ENCODE results near the gene DNAJA2. TPM values are rescaled to one million over a fixed set of nuclear protein-coding genes. Genes with fewer than 3 reads are reported as not detected.

The DNAJA2 gene
- total RNA-seq (2022; extraction: Qiagen RNA extraction; ENCODE audit: low read depth): 73.3 to 84.3 TPM (median 77.0 TPM) in 5 replicates

DNA sequence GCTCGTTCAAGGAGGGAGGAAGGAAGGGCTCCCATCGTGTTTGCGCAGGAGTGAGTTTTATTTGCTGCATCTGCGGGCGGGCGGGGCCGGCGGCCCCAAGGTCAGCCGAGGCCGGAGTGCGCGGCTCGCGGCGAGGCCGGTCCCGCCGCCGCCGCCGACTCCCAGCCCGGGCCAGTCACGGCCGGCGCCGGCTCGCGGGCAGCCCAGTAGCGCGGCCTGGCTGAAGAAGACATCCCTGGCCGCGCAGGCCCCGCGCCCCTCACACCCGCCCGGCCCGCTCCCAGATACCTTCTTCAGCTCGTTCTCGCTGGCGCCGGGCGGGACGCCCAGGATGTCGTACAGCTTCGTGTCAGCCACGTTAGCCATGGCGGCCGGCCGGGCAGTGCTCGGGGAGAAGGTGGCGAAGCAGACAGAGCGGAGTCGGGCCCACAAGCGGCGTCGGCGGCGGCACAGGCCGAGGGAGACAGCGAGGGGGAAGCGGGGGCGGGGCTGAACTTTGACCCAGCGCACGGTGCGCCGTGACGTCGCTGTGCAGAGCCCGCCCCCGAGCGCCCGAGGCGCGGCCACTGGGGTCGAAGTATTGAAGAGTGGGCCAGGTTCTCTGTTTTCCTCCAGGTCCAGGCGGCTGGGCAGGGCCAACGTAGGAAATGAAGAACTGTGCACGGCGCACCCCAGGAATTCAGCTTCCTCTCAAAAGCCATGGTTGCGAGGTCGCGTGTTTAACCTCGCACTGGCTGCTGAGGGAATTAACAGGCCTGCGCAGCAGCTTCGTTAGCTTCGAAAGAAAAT lies at the start of gene DNAJA2:
TSS of gene DNAJA2 (minus strand) at position 468 of the 789 bp plus-strand sequence. CDS start at position 366, 102 bp downstream.

Other genes starting within 250 kb of the DNAJA2 start
- gene MYLK3, start 225.3 kb downstream of the DNAJA2 start, total RNA-seq (2022; extraction: Qiagen RNA extraction; ENCODE audit: low read depth): 0.02 to 0.06 TPM (median 0.05 TPM) in 4 of 5 replicates, not detected in the other
- gene C16orf87, start 142.5 kb downstream of the DNAJA2 start, total RNA-seq (2022; extraction: Qiagen RNA extraction; ENCODE audit: low read depth): 5.7 to 9.4 TPM (median 6.4 TPM) in 5 replicates
- gene GPT2, start 89.3 kb downstream of the DNAJA2 start, total RNA-seq (2022; extraction: Qiagen RNA extraction; ENCODE audit: low read depth): 10.6 to 13.8 TPM (median 12.5 TPM) in 5 replicates
- gene NETO2, start 170.3 kb upstream of the DNAJA2 start, total RNA-seq (2022; extraction: Qiagen RNA extraction; ENCODE audit: low read depth): 89.4 to 104 TPM (median 99.8 TPM) in 5 replicates

Data from A549 treated with CpdA at 1 μM for 4 hours (cell line).